ENCODE results near the gene ARL10. TPM values are rescaled to one million over a fixed set of nuclear protein-coding genes. Genes with fewer than 3 reads are reported as not detected.

ARL10 gene
- total and polyA plus RNA-seq, 2 donors (not counting 1 experiment from before 2014, with no cell fraction given) = 13.1 to 27.9 TPM

- TF ChIP-seq EZH2 (IDR thresholded peaks at IDR 0.05; ENCODE audit: borderline replicate concordance, insufficient read depth, low read depth, low read length, poor library complexity, severe bottlenecking) = no peak
- TF ChIP-seq, protein P1, sequence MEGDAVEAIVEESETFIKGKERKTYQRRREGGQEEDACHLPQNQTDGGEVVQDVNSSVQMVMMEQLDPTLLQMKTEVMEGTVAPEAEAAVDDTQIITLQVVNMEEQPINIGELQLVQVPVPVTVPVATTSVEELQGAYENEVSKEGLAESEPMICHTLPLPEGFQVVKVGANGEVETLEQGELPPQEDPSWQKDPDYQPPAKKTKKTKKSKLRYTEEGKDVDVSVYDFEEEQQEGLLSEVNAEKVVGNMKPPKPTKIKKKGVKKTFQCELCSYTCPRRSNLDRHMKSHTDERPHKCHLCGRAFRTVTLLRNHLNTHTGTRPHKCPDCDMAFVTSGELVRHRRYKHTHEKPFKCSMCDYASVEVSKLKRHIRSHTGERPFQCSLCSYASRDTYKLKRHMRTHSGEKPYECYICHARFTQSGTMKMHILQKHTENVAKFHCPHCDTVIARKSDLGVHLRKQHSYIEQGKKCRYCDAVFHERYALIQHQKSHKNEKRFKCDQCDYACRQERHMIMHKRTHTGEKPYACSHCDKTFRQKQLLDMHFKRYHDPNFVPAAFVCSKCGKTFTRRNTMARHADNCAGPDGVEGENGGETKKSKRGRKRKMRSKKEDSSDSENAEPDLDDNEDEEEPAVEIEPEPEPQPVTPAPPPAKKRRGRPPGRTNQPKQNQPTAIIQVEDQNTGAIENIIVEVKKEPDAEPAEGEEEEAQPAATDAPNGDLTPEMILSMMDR (IDR thresholded peaks at IDR 0.05) = no peak
- no peaks in the 10 kb centered on the region for H3K36me3 ChIP-seq (replicated peaks in 1 of 2; ENCODE audit: control extremely low read depth in 1 of 2, control insufficient read depth in 1 of 2, extremely low read depth in 1 of 2, insufficient read depth in 2 of 2, low read length in 1 of 2)
- no peak for ATAC-seq (ENCODE audit: low read depth)
- H3K9ac ChIP-seq (ENCODE audit: low read length) = no peak overlapping the region
- WGBS (ENCODE audit: insufficient coverage) = no CpG with 5 or more reads among the region's 1 CpG
- Mint-ChIP-seq H3K4me3 (no peak overlapping the region), H3K27me3 (peaks cover 19% of the 10 kb centered on the region), H3K27ac (no peak overlapping the region), H3K4me1 (no peaks in the 10 kb centered on the region), H3K9me3 (ENCODE audit: insufficient read depth) (no peaks in the 10 kb centered on the region)
- intact Hi-C loops (cut with micrococcal nuclease) = no loop called here
- H2AFZ ChIP-seq (ENCODE audit: insufficient read depth, low read depth, low read length, poor library complexity, severe bottlenecking) = no peak overlapping the region
- POLR2A ChIA-PET = no interaction called here
- H3K4me3 ChIP-seq (ENCODE audit: control extremely low read depth in 1 of 5, extremely low read depth in 1 of 5, insufficient read depth in 1 of 5, low read depth in 2 of 5, low read length in 4 of 5) = no peak overlapping the region
- no peaks in the 10 kb centered on the region for H3K4me1 ChIP-seq (ENCODE audit: control insufficient read depth in 2 of 2, insufficient read depth in 2 of 2, low read length in 2 of 2)
- no peak for DNase-seq
- CTCF ChIA-PET = interaction anchor here (0.8 kb wide), 1 partner anchor 686 kb away, joined by 3 read pairs; no protein-coding TSS in a partner anchor
- H3K79me2 ChIP-seq (ENCODE audit: control insufficient read depth, insufficient read depth, low read length) = no peaks in the 10 kb centered on the region
- no peak overlapping the region for H3K27ac ChIP-seq (ENCODE audit: low read length in 2 of 2)
- H4K20me1 ChIP-seq (ENCODE audit: control insufficient read depth, insufficient read depth, low read length, poor library complexity, severe bottlenecking) = no peaks in the 10 kb centered on the region
- H3K4me2 ChIP-seq (replicated peaks; ENCODE audit: low read depth, low read length, poor library complexity, severe bottlenecking) = no peak overlapping the region
- H3K27me3 ChIP-seq (replicated peaks in 1 of 4; ENCODE audit: control extremely low read depth in 1 of 4, control insufficient read depth in 3 of 4, insufficient read depth in 4 of 4, low read length in 3 of 4) = peaks cover 0 to 3% (median 0%) of the 10 kb centered on the region in 4 experiments
- peaks cover 0 to 3% (median 0%) of the 10 kb centered on the region in 3 donors for H3K9me3 ChIP-seq (ENCODE audit: control extremely low read depth in 1 of 3, control insufficient read depth in 2 of 3, insufficient read depth in 1 of 3, low read length in 2 of 3)
Measured at GRCh38 chr5:176425791-176426190, 60.5 kb downstream of the ARL10 start.

GRCh38 chr5:176426876-176427275 is 61.6 kb downstream of the ARL10 start:
- Histone ChIP-seq H3K79me2 (ENCODE audit: control insufficient read depth, insufficient read depth, low read length) (no peaks in the 10 kb centered on the region), H3K4me3 (ENCODE audit: control extremely low read depth in 1 of 5, extremely low read depth in 1 of 5, insufficient read depth in 1 of 5, low read depth in 2 of 5, low read length in 4 of 5) (no peak overlapping the region), H3K4me1 (ENCODE audit: control insufficient read depth in 2 of 2, insufficient read depth in 2 of 2, low read length in 2 of 2) (no peaks in the 10 kb centered on the region), H3K9ac (ENCODE audit: low read length) (no peak overlapping the region), H3K27ac (ENCODE audit: low read length in 2 of 2) (no peak overlapping the region), H3K4me2 (replicated peaks; ENCODE audit: low read depth, low read length, poor library complexity, severe bottlenecking) (no peak overlapping the region), H3K9me3 (ENCODE audit: control extremely low read depth in 1 of 3, control insufficient read depth in 2 of 3, insufficient read depth in 1 of 3, low read length in 2 of 3) (peaks cover 0 to 3% (median 0%) of the 10 kb centered on the region in 3 donors), H3K36me3 (replicated peaks in 1 of 2; ENCODE audit: control extremely low read depth in 1 of 2, control insufficient read depth in 1 of 2, extremely low read depth in 1 of 2, insufficient read depth in 2 of 2, low read length in 1 of 2) (no peaks in the 10 kb centered on the region), H4K20me1 (ENCODE audit: control insufficient read depth, insufficient read depth, low read length, poor library complexity, severe bottlenecking) (no peaks in the 10 kb centered on the region), H3K27me3 (replicated peaks in 1 of 4; ENCODE audit: control extremely low read depth in 1 of 4, control insufficient read depth in 3 of 4, insufficient read depth in 4 of 4, low read length in 3 of 4) (peaks cover 0 to 3% (median 0%) of the 10 kb centered on the region in 4 experiments), H2AFZ (ENCODE audit: insufficient read depth, low read depth, low read length, poor library complexity, severe bottlenecking) (no peak overlapping the region)
- intact Hi-C loops (cut with micrococcal nuclease) = no loop called here
- Mint-ChIP-seq H3K4me1 (no peaks in the 10 kb centered on the region), H3K4me3 (no peak overlapping the region), H3K9me3 (ENCODE audit: insufficient read depth) (no peaks in the 10 kb centered on the region), H3K27me3 (peaks cover 13% of the 10 kb centered on the region), H3K27ac (no peak overlapping the region)
- no peak for DNase-seq
- POLR2A ChIA-PET = no interaction called here
- TF ChIP-seq, protein P1 (IDR thresholded peaks at IDR 0.05) = no peak
- no peak for TF ChIP-seq EZH2 (IDR thresholded peaks at IDR 0.05; ENCODE audit: borderline replicate concordance, insufficient read depth, low read depth, low read length, poor library complexity, severe bottlenecking)
- no peak for ATAC-seq (ENCODE audit: low read depth)
- WGBS (ENCODE audit: insufficient coverage) = no CpG with 5 or more reads among the region's 1 CpG
- CTCF ChIA-PET = no interaction called here
